GM23248 (cell line): ENCODE measurements around the gene FRY. TPM values are rescaled to one million over a fixed set of nuclear protein-coding genes. Genes with fewer than 3 reads are reported as not detected.
"Not testable (repeated sequence)": the region's sequence is repeated elsewhere in the genome, so short reads cannot be mapped to it uniquely, and the experiment has no call there.

Source experiments
- DNase-seq: peaks from one replicate; pipeline ENCODE4 v3.0.0-alpha.2; 2015
- H2AFZ ChIP-seq: fragments of 200-600 bp; sonication (generic); 2 replicates; pipeline ENCODE4 v1.6.1; 2016; ENCODE audit warnings: antibody characterized with exemption
- H3F3A ChIP-seq: fragments of 200-600 bp; sonication (generic); 2 replicates; pipeline ENCODE4 v1.6.1; 2016; ENCODE audit warnings: mild to moderate bottlenecking, antibody characterized with exemption, mixed run types; ENCODE audit not compliant: insufficient read depth
- H3K27ac ChIP-seq: fragments of 200-600 bp; sonication (generic); 2 replicates; pipeline ENCODE4 v1.5.1; 2016; ENCODE audit warnings: mild to moderate bottlenecking
- H3K27me3 ChIP-seq: fragments of 200-600 bp; sonication (generic); replicated peaks from 2 replicates; pipeline ENCODE4 v1.6.1; 2016; ENCODE audit warnings: mild to moderate bottlenecking; ENCODE audit not compliant: insufficient read depth
- H3K36me3 ChIP-seq: fragments of 200-600 bp; sonication (generic); 2 replicates; pipeline ENCODE4 v1.6.1; 2016; ENCODE audit warnings: low read depth, mild to moderate bottlenecking
- H3K4me1 ChIP-seq: fragments of 200-600 bp; sonication (generic); 2 replicates; pipeline ENCODE4 v1.6.1; 2016; ENCODE audit warnings: mild to moderate bottlenecking; ENCODE audit not compliant: insufficient read depth
- H3K4me2 ChIP-seq: fragments of 200-600 bp; sonication (generic); one replicate; pipeline ENCODE4 v1.6.1; 2016; ENCODE audit warnings: mild to moderate bottlenecking; ENCODE audit not compliant: unreplicated experiment
- H3K4me3 ChIP-seq: fragments of 200-600 bp; sonication (generic); 2 replicates; pipeline ENCODE4 v1.5.1; 2016; ENCODE audit warnings: mild to moderate bottlenecking
- H3K79me2 ChIP-seq: fragments of 200-600 bp; sonication (generic); 2 replicates; pipeline ENCODE4 v1.6.1; 2016; ENCODE audit warnings: mild to moderate bottlenecking; ENCODE audit not compliant: insufficient read depth
- H3K9ac ChIP-seq: fragments of 200-600 bp; sonication (generic); 2 replicates; pipeline ENCODE4 v1.6.1; 2016; ENCODE audit warnings: mild to moderate bottlenecking
- H3K9me2 ChIP-seq: fragments of 200-600 bp; sonication (generic); 2 replicates; pipeline ENCODE4 v1.6.1; 2016; ENCODE audit warnings: mixed run types, mild to moderate bottlenecking, moderate library complexity; ENCODE audit not compliant: insufficient read depth
- H3K9me3 ChIP-seq: fragments of 200-600 bp; sonication (generic); one replicate; pipeline ENCODE4 v1.6.1; 2017; ENCODE audit warnings: low read depth
- H4K20me1 ChIP-seq: fragments of 200-600 bp; sonication (generic); 2 replicates; pipeline ENCODE4 v1.6.0; 2016; ENCODE audit not compliant: insufficient read depth
- EZH2 ChIP-seq: fragments of 200-600 bp; sonication (generic); IDR thresholded peaks from 2 replicates; pipeline ENCODE4 v1.6.1; 2018; ENCODE audit warnings: antibody characterized with exemption, mild to moderate bottlenecking; ENCODE audit not compliant: insufficient read depth, poor library complexity, severe bottlenecking
- EZH2phosphoT487 ChIP-seq: fragments of 200-600 bp; sonication (generic); IDR thresholded peaks from 2 replicates; pipeline ENCODE4 v1.6.1; 2018; ENCODE audit warnings: antibody characterized with exemption, moderate library complexity, mild to moderate bottlenecking, low read depth; ENCODE audit not compliant: insufficient read depth
- WGBS, 2 experiments: methylation state at CpG; one replicate each; pipeline ENCODE4 v1.1.6; 2015 to 2017; ENCODE audit warnings: low lambda C conversion rate in 2 of 2, low coverage in 1 of 2; ENCODE audit errors: missing lambda C conversion rate in 2 of 2; 5-methylcytosine and 5-hydroxymethylcytosine counted together
- in situ Hi-C: fragments of 300-500 bp; cut with MboI; formaldehyde crosslinking; loops from 2 replicates; pipeline ENCODE4 v1.15.0; 2020
- polyA plus RNA-seq: library from polyadenylated mRNA; unstranded; fragments of >200 nt; fragmentation: Nextera tagmentation; extraction: Ambion mirVana; gene quantifications from 2 replicates; pipeline ENCODE4 v1.2.1, GENCODE V29; 2016
- total RNA-seq: library from RNA; depleted of rRNA; stranded (reverse); fragments of >200 nt; shearing (Covaris generic); gene quantifications from 2 replicates; pipeline ENCODE4 v1.2.3, GENCODE V29; 2014

The FRY gene
- total and polyA plus RNA-seq, 2 experiments from 2014 or later: 2.2 to 4.3 TPM

GRCh38 chr13:31997641-31998040 lies 33.9 kb upstream of the FRY start:
- H3K9me2 ChIP-seq: no peaks in the 10 kb centered on the region
- TF ChIP-seq EZH2phosphoT487 (no peak), EZH2 (no peak)
- H3K79me2 ChIP-seq: no peaks in the 10 kb centered on the region
- WGBS, 2 experiments: 97% methylated on average over 1 of the region's 1 CpG
- no peak overlapping the region for H2AFZ ChIP-seq
- H3K4me3 ChIP-seq: no peak overlapping the region
- H3K9me3 ChIP-seq: no peaks in the 10 kb centered on the region
- H3K27me3 ChIP-seq: no peaks in the 10 kb centered on the region
- in situ Hi-C loops: no loop called here
- no peaks in the 10 kb centered on the region for H3F3A ChIP-seq
- H3K27ac ChIP-seq: no peak overlapping the region
- H3K4me2 ChIP-seq: no peak overlapping the region
- H3K36me3 ChIP-seq: no peaks in the 10 kb centered on the region
- no peaks in the 10 kb centered on the region for H3K4me1 ChIP-seq
- no peaks in the 10 kb centered on the region for H4K20me1 ChIP-seq
- DNase-seq: no peak
- no peak overlapping the region for H3K9ac ChIP-seq

- Histone ChIP-seq H3K9ac (no peak overlapping the region), H3K4me1 (no peaks in the 10 kb centered on the region), H3K9me2 (no peaks in the 10 kb centered on the region), H3F3A (no peaks in the 10 kb centered on the region), H3K79me2 (no peaks in the 10 kb centered on the region), H3K4me3 (no peak overlapping the region), H3K27ac (no peak overlapping the region), H2AFZ (no peak overlapping the region), H3K9me3 (no peaks in the 10 kb centered on the region), H3K27me3 (no peaks in the 10 kb centered on the region), H4K20me1 (no peaks in the 10 kb centered on the region), H3K4me2 (no peak overlapping the region), H3K36me3 (no peaks in the 10 kb centered on the region)
- in situ Hi-C loops: no loop called here
- 98 to 99% methylated on average over 6 of the region's 6 CpGs for WGBS, 2 experiments
- no peak for DNase-seq
- TF ChIP-seq EZH2phosphoT487 (no peak), EZH2 (no peak)
These were observed 33.4 kb upstream of the FRY start for GRCh38 chr13:31998131-31998530.

- H3K9me3 ChIP-seq, H3K9ac ChIP-seq, H2AFZ ChIP-seq, DNase-seq, H3K27ac ChIP-seq, H3K36me3 ChIP-seq, H4K20me1 ChIP-seq, H3K4me1 ChIP-seq, H3K4me2 ChIP-seq, H3K79me2 ChIP-seq, H3K9me2 ChIP-seq, H3K4me3 ChIP-seq, H3K27me3 ChIP-seq, in situ Hi-C loops, H3F3A ChIP-seq: not testable (repeated sequence)
- 83 to 84% methylated on average over 3 to 4 of the region's 7 CpGs for WGBS, 2 experiments
These were observed 30.8 kb upstream of the FRY start for GRCh38 chr13:32000754-32001153.

- Histone ChIP-seq H3K27ac (no peak overlapping the region), H3K4me3 (no peak overlapping the region), H3K9me3 (no peaks in the 10 kb centered on the region), H3K4me2 (no peak overlapping the region), H4K20me1 (no peaks in the 10 kb centered on the region), H3K27me3 (no peaks in the 10 kb centered on the region), H3K4me1 (no peaks in the 10 kb centered on the region), H3K9me2 (no peaks in the 10 kb centered on the region), H2AFZ (no peak overlapping the region), H3K36me3 (no peaks in the 10 kb centered on the region), H3F3A (no peaks in the 10 kb centered on the region), H3K79me2 (no peaks in the 10 kb centered on the region), H3K9ac (no peak overlapping the region)
- TF ChIP-seq EZH2phosphoT487: no peak
- no peak for TF ChIP-seq EZH2
- WGBS, 2 experiments: 69 to 87% methylated on average over 1 of the region's 1 CpG
- in situ Hi-C loops: no loop called here
- DNase-seq: peak; percentile 71
These were observed 30.3 kb upstream of the FRY start for GRCh38 chr13:32001154-32001768.

GRCh38 chr13:32001769-32002168 lies 29.8 kb upstream of the FRY start:
- Histone ChIP-seq H3K4me1 (no peaks in the 10 kb centered on the region), H3K9me2 (no peaks in the 10 kb centered on the region), H3K27me3 (no peaks in the 10 kb centered on the region), H3K36me3 (no peaks in the 10 kb centered on the region), H4K20me1 (no peaks in the 10 kb centered on the region), H3K4me2 (no peak overlapping the region), H3K27ac (no peak overlapping the region), H3K9me3 (no peaks in the 10 kb centered on the region), H3F3A (no peaks in the 10 kb centered on the region), H3K9ac (no peak overlapping the region), H2AFZ (no peak overlapping the region), H3K4me3 (no peak overlapping the region), H3K79me2 (no peaks in the 10 kb centered on the region)
- TF ChIP-seq EZH2 (no peak), EZH2phosphoT487 (no peak)
- in situ Hi-C loops: no loop called here
- 100% methylated on average over 1 of the region's 1 CpG for WGBS, 2 experiments
- no peak for DNase-seq
